ENCODE results near the gene DNMT3A. TPM values are rescaled to one million over a fixed set of nuclear protein-coding genes. Genes with fewer than 3 reads are reported as not detected.

DNMT3A gene
- total RNA-seq, 1 experiment from 2014 or later, result 215 TPM

- peaks cover 23 to 31% of the 10 kb centered on the region in 2 experiments for H3K4me1 Mint-ChIP-seq
- H4K91ac ChIP-seq (ENCODE audit: insufficient read length, low read depth, low read length), result no peak overlapping the region
- H2BK20ac ChIP-seq (ENCODE audit: low read depth, low read length, poor library complexity, severe bottlenecking), result no peak overlapping the region
- H3K14ac ChIP-seq (ENCODE audit: insufficient read depth, low read length), result no peak overlapping the region
- peaks cover 8 to 24% (median 17%) of the 10 kb centered on the region in 3 experiments; a peak in 6 of 7 replicates for H3K36me3 Mint-ChIP-seq (ENCODE audit: insufficient read depth in 1 of 3, low read depth in 3 of 3)
- H3K9me3 Mint-ChIP-seq, result peaks cover 13% of the 10 kb centered on the region in 2 experiments; a peak in 4 of 5 replicates
- H2BK15ac ChIP-seq (ENCODE audit: low read depth, low read length), result no peak overlapping the region
- no peak overlapping the region for H2BK12ac ChIP-seq (ENCODE audit: insufficient read length, low read depth, low read length)
- H3K4me1 ChIP-seq (ENCODE audit: insufficient read depth, low read length), result no peaks in the 10 kb centered on the region; the same call in 1 of the 2 replicates
- no peaks in the 10 kb centered on the region for H3K9me3 ChIP-seq (ENCODE audit: control insufficient read depth, low read depth, low read length)
- H3K27me3 ChIP-seq (ENCODE audit: insufficient read depth, low read length), result no peaks in the 10 kb centered on the region
- no peak overlapping the region for H3K4me2 ChIP-seq (ENCODE audit: insufficient read depth, insufficient read length, low read length)
- no peak overlapping the region for H2BK120ac ChIP-seq (ENCODE audit: low read depth, low read length, poor library complexity, severe bottlenecking)
- H3K56ac ChIP-seq (ENCODE audit: insufficient read length, low read depth, low read length), result no peak overlapping the region
- H4K8ac ChIP-seq (replicated peaks; ENCODE audit: insufficient read length, low read depth, low read length), result no peak overlapping the region
- H2AK5ac ChIP-seq (ENCODE audit: insufficient read length, low read length), result no peak overlapping the region
- no CpG with 5 or more reads among the region's 5 CpGs for WGBS (ENCODE audit: extremely low coverage, insufficient read length, low lambda C conversion rate)
- peaks cover 3% of the 10 kb centered on the region for H3K27me3 Mint-ChIP-seq (ENCODE audit: low read depth)
- H2BK5ac ChIP-seq (ENCODE audit: insufficient read length, low read length), result no peak overlapping the region
- H3K27ac ChIP-seq (ENCODE audit: insufficient read length, low read depth, low read length), result no peak overlapping the region
- H4K20me1 ChIP-seq (ENCODE audit: control insufficient read depth, insufficient read depth, insufficient read length), result no peaks in the 10 kb centered on the region
- H3K23me2 ChIP-seq (ENCODE audit: insufficient read length, low read depth, low read length, poor library complexity, severe bottlenecking), result no peaks in the 10 kb centered on the region
- no peak overlapping the region for H3K4me3 Mint-ChIP-seq
- no peak for DNase-seq
- H2AFZ ChIP-seq (ENCODE audit: low read length), result no peak overlapping the region
- no peaks in the 10 kb centered on the region; the same call in 1 of the 2 replicates for H3K79me2 ChIP-seq (ENCODE audit: insufficient read depth, low read length)
- H3K4ac ChIP-seq (ENCODE audit: low read depth, low read length), result no peak overlapping the region
- H3K9ac ChIP-seq (ENCODE audit: extremely low read depth, insufficient read length, low read length), result no peak overlapping the region
- H3K27ac Mint-ChIP-seq, result no peak overlapping the region
- no peak overlapping the region for H4K5ac ChIP-seq (ENCODE audit: insufficient read length, low read depth, low read length)
- no peak overlapping the region for H3K18ac ChIP-seq (ENCODE audit: insufficient read length, low read depth, low read length)
- no peak overlapping the region for H3K23ac ChIP-seq (ENCODE audit: insufficient read length, low read depth, low read length)
- H3K79me1 ChIP-seq (ENCODE audit: insufficient read depth, low read depth, low read length, poor library complexity, severe bottlenecking), result no peaks in the 10 kb centered on the region
- no peak overlapping the region for H3T11ph ChIP-seq (ENCODE audit: low read length)
- no peak for TF ChIP-seq CTCF (conservative IDR thresholded peaks at IDR 0.05)
These were observed 15.3 kb downstream of the DNMT3A start for GRCh38 chr2:25326326-25327013.

Data from H9 (cell line).